Stimulated activated CD4-positive, alpha-beta T cell treated with anti-CD3 and anti-CD28 coated beads, Interleukin-4, amount 100 ng/mL, for 4 hours (primary cell): ENCODE measurements around the gene MIER2.
"Not testable (repeated sequence)": the region's sequence is repeated elsewhere in the genome, so short reads cannot be mapped to it uniquely, and the experiment has no call there.

Source experiments
- DNase-seq, 2 experiments: peaks; one replicate each; pipeline ENCODE4 v3.0.0-alpha.2; 2020

The MIER2 gene

GRCh38 chr19:281156-281853 is 63.3 kb downstream of the MIER2 start:
- DNase-seq: no peak

GRCh38 chr19:280541-281009 is 64.0 kb downstream of the MIER2 start:
- DNase-seq: no peak

- no peak for DNase-seq
These were observed 64.9 kb downstream of the MIER2 start for GRCh38 chr19:279656-280055.

GRCh38 chr19:279231-279630 is 65.4 kb downstream of the MIER2 start:
- DNase-seq: no peak

- no peak for DNase-seq
These were observed 66.9 kb downstream of the MIER2 start for GRCh38 chr19:277581-278165.

GRCh38 chr19:277131-277530 is 67.5 kb downstream of the MIER2 start:
- DNase-seq: no peak

- DNase-seq: no peak
These were observed 68.5 kb downstream of the MIER2 start for GRCh38 chr19:275958-276646.

- DNase-seq: no peak
These were observed 69.6 kb downstream of the MIER2 start for GRCh38 chr19:275000-275399.

GRCh38 chr19:273393-273792 is 71.2 kb downstream of the MIER2 start:
- DNase-seq: no peak

- no peak for DNase-seq
These were observed 72.7 kb downstream of the MIER2 start for GRCh38 chr19:271856-272255.

GRCh38 chr19:270766-271318 is 73.8 kb downstream of the MIER2 start:
- DNase-seq: not testable (repeated sequence)

GRCh38 chr19:269241-269640 is 75.4 kb downstream of the MIER2 start:
- no peak for DNase-seq

GRCh38 chr19:262125-262524 is 82.5 kb downstream of the MIER2 start:
- DNase-seq: no peak

- DNase-seq: not testable (repeated sequence)
These were observed 87.8 kb downstream of the MIER2 start for GRCh38 chr19:256804-257203.
